PC-3 (cell line): ENCODE measurements around the gene CCDC92. TPM values are rescaled to one million over a fixed set of nuclear protein-coding genes. Genes with fewer than 3 reads are reported as not detected.

Experiments
- ATAC-seq: fragments of 200-7000 bp; cut with Tn5 transposase; 2 replicates; pipeline ENCODE4 v1.9.1; 2020; ENCODE audit warnings: mild to moderate bottlenecking, moderate library complexity
- BruUV-seq: library from RNA; stranded (reverse); fragments of 400-500 nt; replicated peaks from 2 replicates; lab custom pipeline; 2021; lab: Mats Ljungman, UMichigan
- CTCF ChIA-PET: fragments of 300-600 bp; sonication (Branson Sonifier 250); formaldehyde crosslinking; loops from one replicate; lab custom pipeline; 2022; ENCODE audit warnings: antibody characterized with exemption; lab: Charles Lee
- POLR2A ChIA-PET: fragments of 300-600 bp; sonication (Branson Sonifier 250); formaldehyde crosslinking; loops from one replicate; lab custom pipeline; 2022; ENCODE audit warnings: antibody characterized with exemption; ENCODE audit not compliant: unreplicated experiment; lab: Charles Lee
- DNase-seq: peaks from one replicate; pipeline ENCODE4 v3.0.0-alpha.2; 2015
- H2AFZ ChIP-seq: fragments of 300-600 bp; sonication (generic); 2 replicates; pipeline ENCODE4 v1.6.0; 2016; ENCODE audit warnings: antibody characterized with exemption, low read length
- H3F3A ChIP-seq: fragments of 300-600 bp; sonication (generic); one replicate; pipeline ENCODE4 v1.6.0; 2017; ENCODE audit warnings: antibody characterized with exemption, low read length, control low read depth, mild to moderate bottlenecking; ENCODE audit not compliant: unreplicated experiment
- H3K27ac ChIP-seq: fragments of 300-600 bp; sonication (generic); 2 replicates; pipeline ENCODE4 v1.5.1; 2016; ENCODE audit warnings: mild to moderate bottlenecking, low read length
- H3K27me3 ChIP-seq: fragments of 300-600 bp; sonication (generic); 2 replicates; pipeline ENCODE4 v1.6.1; 2016; ENCODE audit warnings: low read length, mixed read lengths
- H3K36me3 ChIP-seq: fragments of 300-600 bp; sonication (generic); 2 replicates; pipeline ENCODE4 v1.6.1; 2016; ENCODE audit warnings: low read depth, mixed run types, low read length, mixed read lengths
- H3K4me1 ChIP-seq: fragments of 300-600 bp; sonication (generic); 2 replicates; pipeline ENCODE4 v1.5.1; 2016; ENCODE audit warnings: low read length; ENCODE audit not compliant: insufficient read depth
- H3K4me2 ChIP-seq: fragments of 300-600 bp; sonication (generic); 2 replicates; pipeline ENCODE4 v1.6.0; 2016; ENCODE audit warnings: low read length
- H3K4me3 ChIP-seq: fragments of 300-600 bp; sonication (generic); 2 replicates; pipeline ENCODE4 v1.5.1; 2016; ENCODE audit warnings: mild to moderate bottlenecking, low read length, mixed read lengths
- H3K79me2 ChIP-seq: fragments of 300-600 bp; sonication (generic); 2 replicates; pipeline ENCODE4 v1.6.1; 2017; ENCODE audit warnings: low read length, mixed read lengths
- H3K9ac ChIP-seq: fragments of 300-600 bp; sonication (generic); 2 replicates; pipeline ENCODE4 v1.6.0; 2016; ENCODE audit warnings: mild to moderate bottlenecking, low read length
- H3K9me2 ChIP-seq: fragments of 300-600 bp; sonication (generic); replicated peaks from 2 replicates; pipeline ENCODE4 v1.6.1; 2016; ENCODE audit warnings: mixed run types, low read length, mixed read lengths
- H3K9me3 ChIP-seq: fragments of 300-600 bp; sonication (generic); 2 replicates; pipeline ENCODE4 v1.6.1; 2016; ENCODE audit warnings: low read length, mixed read lengths
- H4K20me1 ChIP-seq: fragments of 300-600 bp; sonication (generic); 2 replicates; pipeline ENCODE4 v1.6.1; 2016; ENCODE audit warnings: low read length, mixed read lengths
- CTCF ChIP-seq: fragments of 300-600 bp; sonication (generic); conservative IDR thresholded peaks from 2 replicates; pipeline ENCODE4 v1.5.1; 2017; ENCODE audit warnings: antibody characterized with exemption, low read depth, mild to moderate bottlenecking, low read length
- EZH2 ChIP-seq: fragments of 300-600 bp; sonication (generic); IDR thresholded peaks from one replicate; pipeline ENCODE4 v1.6.1; 2017; ENCODE audit warnings: antibody characterized with exemption, mild to moderate bottlenecking, low read length; ENCODE audit not compliant: unreplicated experiment
- EZH2phosphoT487 ChIP-seq: fragments of 300-600 bp; sonication (generic); IDR thresholded peaks from 2 replicates; pipeline ENCODE4 v1.6.1; 2018; ENCODE audit warnings: mild to moderate bottlenecking, antibody characterized with exemption, low read length, borderline replicate concordance
- intact Hi-C: fragments of 100-400 bp; cut with micrococcal nuclease; formaldehyde crosslinking; loops from 2 replicates; pipeline ENCODE4 v1.9.0; 2023
- total RNA-seq: library from RNA; depleted of rRNA; stranded (reverse); fragments of >200 nt; gene quantifications from 2 replicates; pipeline ENCODE4 v1.2.3, GENCODE V29; 2014

Gene CCDC92
- total RNA-seq, 1 experiment from 2014 or later, result 9.6 TPM

- DNase-seq (no peak), ATAC-seq (no peak)
- POLR2A ChIA-PET, result no interaction called here
- Histone ChIP-seq H2AFZ (0 out of 2 replicates have a peak overlapping the region, but pooled peaks have one; percentile 28), H4K20me1 (no peaks in the 10 kb centered on the region), H3F3A (no peaks in the 10 kb centered on the region), H3K79me2 (no peaks in the 10 kb centered on the region), H3K4me3 (peak overlapping the region; percentile 25; the same call in 1 of the 2 replicates), H3K9me3 (peaks cover 6% of the 10 kb centered on the region; the same call in 1 of the 2 replicates), H3K9me2 (no peaks in the 10 kb centered on the region), H3K9ac (peak overlapping the region; percentile 15; the same call in 1 of the 2 replicates), H3K4me2 (peak overlapping the region; percentile 53), H3K4me1 (peaks cover 25% of the 10 kb centered on the region), H3K36me3 (peaks cover 8% of the 10 kb centered on the region; the same call in 1 of the 2 replicates), H3K27me3 (no peaks in the 10 kb centered on the region), H3K27ac (peak overlapping the region; percentile 71)
- no TSS peak for BruUV-seq
- TF ChIP-seq EZH2phosphoT487 (no peak), EZH2 (no peak)
- intact Hi-C loops, result loop anchor here (1.0 to 5.0 kb wide), 3 partner anchors 28 to 41 kb away; no protein-coding TSS in a partner anchor
- CTCF ChIA-PET, result no interaction called here
Measured at GRCh38 chr12:123941624-123942237, 30.9 kb downstream of the CCDC92 start.

DNA sequence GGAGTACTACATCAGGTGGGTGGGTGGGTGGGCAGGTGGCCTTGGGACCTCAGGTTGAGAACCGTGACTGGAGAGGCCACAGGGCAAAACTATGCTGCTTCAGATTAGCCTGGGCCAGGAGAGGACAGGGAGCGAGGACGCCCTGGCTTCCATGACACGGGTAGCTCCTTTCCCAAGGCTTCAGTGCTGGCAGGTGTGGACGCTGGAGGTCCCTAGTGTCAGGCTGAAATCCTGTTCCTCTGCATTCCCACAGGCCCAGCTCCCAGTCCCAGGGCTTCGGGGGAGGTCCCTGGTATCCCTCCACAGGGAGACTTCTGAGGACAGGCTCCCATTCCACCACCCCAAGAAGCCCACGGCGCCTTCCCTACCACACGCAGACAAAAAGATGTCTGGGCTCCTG is 31.6 kb downstream of the CCDC92 start:
- H3K9me3 ChIP-seq, result peaks cover 6% of the 10 kb centered on the region; the same call in 1 of the 2 replicates
- no peaks in the 10 kb centered on the region for H3F3A ChIP-seq
- H3K4me2 ChIP-seq, result no peak overlapping the region
- no peak overlapping the region for H3K4me3 ChIP-seq
- H3K27me3 ChIP-seq, result no peaks in the 10 kb centered on the region
- no peaks in the 10 kb centered on the region for H3K9me2 ChIP-seq
- intact Hi-C loops, result loop anchor here (5.0 kb wide), 1 partner anchor 41 kb away; no protein-coding TSS in a partner anchor
- ChIA-PET POLR2A (no interaction called here), CTCF (no interaction called here)
- ATAC-seq (no peak), DNase-seq (no peak)
- no peaks in the 10 kb centered on the region for H3K79me2 ChIP-seq
- no peak overlapping the region for H3K9ac ChIP-seq
- no TSS peak for BruUV-seq
- H3K36me3 ChIP-seq, result peaks cover 8% of the 10 kb centered on the region; the same call in 1 of the 2 replicates
- H4K20me1 ChIP-seq, result no peaks in the 10 kb centered on the region
- H3K4me1 ChIP-seq, result peaks cover 25% of the 10 kb centered on the region
- H2AFZ ChIP-seq, result no peak overlapping the region
- H3K27ac ChIP-seq, result no peak overlapping the region
- no peak for TF ChIP-seq EZH2phosphoT487

- Histone ChIP-seq H3K4me3 (no peak overlapping the region), H2AFZ (no peak overlapping the region), H3F3A (no peaks in the 10 kb centered on the region), H3K9me3 (peaks cover 6% of the 10 kb centered on the region; the same call in 1 of the 2 replicates), H3K4me1 (peaks cover 25% of the 10 kb centered on the region), H3K9ac (no peak overlapping the region), H3K27me3 (no peaks in the 10 kb centered on the region), H3K27ac (no peak overlapping the region), H3K79me2 (no peaks in the 10 kb centered on the region), H3K36me3 (peaks cover 8% of the 10 kb centered on the region; the same call in 1 of the 2 replicates), H3K4me2 (no peak overlapping the region), H3K9me2 (no peaks in the 10 kb centered on the region), H4K20me1 (no peaks in the 10 kb centered on the region)
- ATAC-seq, result no peak
- ChIA-PET CTCF (no interaction called here), POLR2A (no interaction called here)
- TF ChIP-seq EZH2, result no peak
- TF ChIP-seq EZH2phosphoT487, result no peak
- no peak for TF ChIP-seq CTCF
- BruUV-seq, result no TSS peak
- intact Hi-C loops, result loop anchor here (5.0 kb wide), 1 partner anchor 42 kb away; no protein-coding TSS in a partner anchor
- DNase-seq, result no peak
Measured at GRCh38 chr12:123940627-123940966, 32.0 kb downstream of the CCDC92 start.
